Fibroblast of lung (primary cell): Measurements from ENCODE around the gene SMIM13.

Source experiments
- EZH2 ChIP-seq: IDR thresholded peaks from 2 replicates; pipeline ENCODE4 v1.5.1; 2012; ENCODE audit warnings: low read length, control low read depth, mild to moderate bottlenecking; ENCODE audit errors: missing control alignments
- TF ChIP-seq, protein P1 (sequence below), 2 donors: IDR thresholded peaks in 1 of 2; conservative IDR thresholded peaks in 1 of 2; 1 replicate in 1 of 2; 2 replicates in 1 of 2; pipeline ENCODE4 v1.5.1; 2011 to 2012; ENCODE audit warnings: low read length in 2 of 2, control low read depth in 1 of 2, inconsistent platforms in 1 of 2, low read depth in 1 of 2, mild to moderate bottlenecking in 1 of 2

- TF ChIP-seq, protein P1, sequence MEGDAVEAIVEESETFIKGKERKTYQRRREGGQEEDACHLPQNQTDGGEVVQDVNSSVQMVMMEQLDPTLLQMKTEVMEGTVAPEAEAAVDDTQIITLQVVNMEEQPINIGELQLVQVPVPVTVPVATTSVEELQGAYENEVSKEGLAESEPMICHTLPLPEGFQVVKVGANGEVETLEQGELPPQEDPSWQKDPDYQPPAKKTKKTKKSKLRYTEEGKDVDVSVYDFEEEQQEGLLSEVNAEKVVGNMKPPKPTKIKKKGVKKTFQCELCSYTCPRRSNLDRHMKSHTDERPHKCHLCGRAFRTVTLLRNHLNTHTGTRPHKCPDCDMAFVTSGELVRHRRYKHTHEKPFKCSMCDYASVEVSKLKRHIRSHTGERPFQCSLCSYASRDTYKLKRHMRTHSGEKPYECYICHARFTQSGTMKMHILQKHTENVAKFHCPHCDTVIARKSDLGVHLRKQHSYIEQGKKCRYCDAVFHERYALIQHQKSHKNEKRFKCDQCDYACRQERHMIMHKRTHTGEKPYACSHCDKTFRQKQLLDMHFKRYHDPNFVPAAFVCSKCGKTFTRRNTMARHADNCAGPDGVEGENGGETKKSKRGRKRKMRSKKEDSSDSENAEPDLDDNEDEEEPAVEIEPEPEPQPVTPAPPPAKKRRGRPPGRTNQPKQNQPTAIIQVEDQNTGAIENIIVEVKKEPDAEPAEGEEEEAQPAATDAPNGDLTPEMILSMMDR (conservative IDR thresholded peaks at IDR 0.05 in 1 of 2, IDR thresholded peaks at IDR 0.05 in 1 of 2; ENCODE audit: low read depth in 1 of 2, low read length in 2 of 2) = no peak
- no peak for TF ChIP-seq EZH2
Observed at GRCh38 chr6:11053307-11053706, 40.3 kb upstream of the SMIM13 start.
